K562 (cell line): Measurements from ENCODE around the gene PADI4.

Experiments
- CHD4 ChIP-seq: fragments of 200-600 bp; sonication (generic); IDR thresholded peaks from 3 replicates; pipeline ENCODE4 v1.6.1; 2012; ENCODE audit warnings: low read depth, mild to moderate bottlenecking, mixed read lengths, low read length, inconsistent platforms; ENCODE audit not compliant: insufficient read depth, insufficient replicate concordance, poor library complexity, severe bottlenecking
- EZH2 ChIP-seq: IDR thresholded peaks from 2 replicates; pipeline ENCODE4 v1.6.1; 2012; ENCODE audit warnings: low read depth, mild to moderate bottlenecking, inconsistent platforms, low read length, borderline replicate concordance
- FOS ChIP-seq: IDR thresholded peaks from 3 replicates; pipeline ENCODE4 v1.6.1; 2011; ENCODE audit not compliant: insufficient read length; ENCODE audit errors: extremely low read depth
- TARDBP ChIP-seq: fragments of 450-650 bp; IDR thresholded peaks from 2 replicates; pipeline ENCODE4 v1.6.1; 2016
- ZBTB1 ChIP-seq: sonication (generic); formaldehyde crosslinking; IDR thresholded peaks from 2 replicates; pipeline ENCODE4 v1.8.1; 2023; ENCODE audit warnings: missing genetic modification reagents, low read depth, mild to moderate bottlenecking, borderline replicate concordance
- TF ChIP-seq, protein P1 (sequence below), 3 experiments: IDR thresholded peaks in 2 of 3; conservative IDR thresholded peaks in 1 of 3; 2 replicates each; pipeline ENCODE4 v1.5.1; 2011 to 2012; ENCODE audit warnings: low read length in 3 of 3, mild to moderate bottlenecking in 3 of 3, control low read depth in 2 of 3, improper control_type of control experiment in 1 of 3, inconsistent platforms in 1 of 3, low read depth in 1 of 3, mixed read lengths in 1 of 3, moderate library complexity in 1 of 3; ENCODE audit not compliant: insufficient read depth in 2 of 3
- TF ChIP-seq, protein P2 (sequence below), 2 experiments: fragments of 250-450 bp in 1 of 2; fragments of 450-650 bp in 1 of 2; sonication (Bioruptor Pico) in 1 of 2; IDR thresholded peaks; 2 replicates each; pipeline versions ENCODE4 v1.6.1 to v1.8.0; 2016 to 2021; ENCODE audit warnings: mild to moderate bottlenecking in 2 of 2, moderate library complexity in 2 of 2, missing compliant biosample characterization in 1 of 2, missing genetic modification characterization in 1 of 2
- TF ChIP-seq, protein P3 (sequence below): fragments of 250-450 bp; sonication (Bioruptor Pico); IDR thresholded peaks from 2 replicates; pipeline ENCODE4 v1.4.0; 2020; ENCODE audit warnings: mild to moderate bottlenecking, moderate library complexity
- TF ChIP-seq, protein P4 (sequence below): fragments of 250-450 bp; sonication (Bioruptor Pico); IDR thresholded peaks from 2 replicates; pipeline ENCODE4 v1.8.0; 2021; ENCODE audit warnings: mild to moderate bottlenecking, moderate library complexity

DNA sequence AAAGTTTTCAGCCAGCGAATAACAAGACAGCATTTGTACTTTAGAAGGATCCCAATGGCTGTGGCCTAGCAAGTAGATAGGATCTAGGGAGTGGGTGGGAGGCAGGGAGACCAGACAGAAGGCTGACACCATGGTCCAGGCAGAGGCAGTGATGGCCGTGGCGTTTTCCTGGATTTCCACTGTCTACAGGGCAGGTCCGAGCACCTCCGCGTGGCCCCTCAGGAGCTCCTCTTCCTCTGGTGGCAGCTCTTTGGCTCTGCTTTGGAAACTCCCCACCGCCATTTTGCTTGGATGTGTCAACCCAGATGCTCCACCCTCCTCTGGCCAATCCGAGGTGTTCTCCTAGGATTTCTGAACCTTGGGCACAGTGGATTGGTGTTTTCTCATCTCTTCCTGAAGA, 25.1 kb downstream of the PADI4 start:
- TF ChIP-seq, protein P1, sequence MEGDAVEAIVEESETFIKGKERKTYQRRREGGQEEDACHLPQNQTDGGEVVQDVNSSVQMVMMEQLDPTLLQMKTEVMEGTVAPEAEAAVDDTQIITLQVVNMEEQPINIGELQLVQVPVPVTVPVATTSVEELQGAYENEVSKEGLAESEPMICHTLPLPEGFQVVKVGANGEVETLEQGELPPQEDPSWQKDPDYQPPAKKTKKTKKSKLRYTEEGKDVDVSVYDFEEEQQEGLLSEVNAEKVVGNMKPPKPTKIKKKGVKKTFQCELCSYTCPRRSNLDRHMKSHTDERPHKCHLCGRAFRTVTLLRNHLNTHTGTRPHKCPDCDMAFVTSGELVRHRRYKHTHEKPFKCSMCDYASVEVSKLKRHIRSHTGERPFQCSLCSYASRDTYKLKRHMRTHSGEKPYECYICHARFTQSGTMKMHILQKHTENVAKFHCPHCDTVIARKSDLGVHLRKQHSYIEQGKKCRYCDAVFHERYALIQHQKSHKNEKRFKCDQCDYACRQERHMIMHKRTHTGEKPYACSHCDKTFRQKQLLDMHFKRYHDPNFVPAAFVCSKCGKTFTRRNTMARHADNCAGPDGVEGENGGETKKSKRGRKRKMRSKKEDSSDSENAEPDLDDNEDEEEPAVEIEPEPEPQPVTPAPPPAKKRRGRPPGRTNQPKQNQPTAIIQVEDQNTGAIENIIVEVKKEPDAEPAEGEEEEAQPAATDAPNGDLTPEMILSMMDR (IDR thresholded peaks at IDR 0.05 in 2 of 3, conservative IDR thresholded peaks at IDR 0.05 in 1 of 3; ENCODE audit: insufficient read depth in 2 of 3, low read depth in 1 of 3, low read length in 3 of 3) = no peak
- no peak for TF ChIP-seq FOS
- no peak for TF ChIP-seq TARDBP
- TF ChIP-seq, protein P2, sequence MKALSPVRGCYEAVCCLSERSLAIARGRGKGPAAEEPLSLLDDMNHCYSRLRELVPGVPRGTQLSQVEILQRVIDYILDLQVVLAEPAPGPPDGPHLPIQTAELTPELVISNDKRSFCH (CRISPR knock-in tag; IDR thresholded peaks at IDR 0.05) = no peak
- TF ChIP-seq, protein P2 (tag; IDR thresholded peaks at IDR 0.05) = no peak
- no peak for TF ChIP-seq CHD4
- TF ChIP-seq, protein P3, sequence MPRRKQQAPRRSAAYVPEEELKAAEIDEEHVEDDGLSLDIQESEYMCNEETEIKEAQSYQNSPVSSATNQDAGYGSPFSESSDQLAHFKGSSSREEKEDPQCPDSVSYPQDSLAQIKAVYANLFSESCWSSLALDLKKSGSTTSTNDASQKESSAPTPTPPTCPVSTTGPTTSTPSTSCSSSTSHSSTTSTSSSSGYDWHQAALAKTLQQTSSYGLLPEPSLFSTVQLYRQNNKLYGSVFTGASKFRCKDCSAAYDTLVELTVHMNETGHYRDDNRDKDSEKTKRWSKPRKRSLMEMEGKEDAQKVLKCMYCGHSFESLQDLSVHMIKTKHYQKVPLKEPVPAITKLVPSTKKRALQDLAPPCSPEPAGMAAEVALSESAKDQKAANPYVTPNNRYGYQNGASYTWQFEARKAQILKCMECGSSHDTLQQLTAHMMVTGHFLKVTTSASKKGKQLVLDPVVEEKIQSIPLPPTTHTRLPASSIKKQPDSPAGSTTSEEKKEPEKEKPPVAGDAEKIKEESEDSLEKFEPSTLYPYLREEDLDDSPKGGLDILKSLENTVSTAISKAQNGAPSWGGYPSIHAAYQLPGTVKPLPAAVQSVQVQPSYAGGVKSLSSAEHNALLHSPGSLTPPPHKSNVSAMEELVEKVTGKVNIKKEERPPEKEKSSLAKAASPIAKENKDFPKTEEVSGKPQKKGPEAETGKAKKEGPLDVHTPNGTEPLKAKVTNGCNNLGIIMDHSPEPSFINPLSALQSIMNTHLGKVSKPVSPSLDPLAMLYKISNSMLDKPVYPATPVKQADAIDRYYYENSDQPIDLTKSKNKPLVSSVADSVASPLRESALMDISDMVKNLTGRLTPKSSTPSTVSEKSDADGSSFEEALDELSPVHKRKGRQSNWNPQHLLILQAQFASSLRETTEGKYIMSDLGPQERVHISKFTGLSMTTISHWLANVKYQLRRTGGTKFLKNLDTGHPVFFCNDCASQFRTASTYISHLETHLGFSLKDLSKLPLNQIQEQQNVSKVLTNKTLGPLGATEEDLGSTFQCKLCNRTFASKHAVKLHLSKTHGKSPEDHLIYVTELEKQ (CRISPR knock-in tag) = no peak
- TF ChIP-seq, protein P4, sequence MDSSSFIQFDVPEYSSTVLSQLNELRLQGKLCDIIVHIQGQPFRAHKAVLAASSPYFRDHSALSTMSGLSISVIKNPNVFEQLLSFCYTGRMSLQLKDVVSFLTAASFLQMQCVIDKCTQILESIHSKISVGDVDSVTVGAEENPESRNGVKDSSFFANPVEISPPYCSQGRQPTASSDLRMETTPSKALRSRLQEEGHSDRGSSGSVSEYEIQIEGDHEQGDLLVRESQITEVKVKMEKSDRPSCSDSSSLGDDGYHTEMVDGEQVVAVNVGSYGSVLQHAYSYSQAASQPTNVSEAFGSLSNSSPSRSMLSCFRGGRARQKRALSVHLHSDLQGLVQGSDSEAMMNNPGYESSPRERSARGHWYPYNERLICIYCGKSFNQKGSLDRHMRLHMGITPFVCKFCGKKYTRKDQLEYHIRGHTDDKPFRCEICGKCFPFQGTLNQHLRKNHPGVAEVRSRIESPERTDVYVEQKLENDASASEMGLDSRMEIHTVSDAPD (CRISPR knock-in tag) = no peak
- no peak for TF ChIP-seq ZBTB1 (CRISPR knock-in tag)
- no peak for TF ChIP-seq EZH2
